GM10847 (cell line): ENCODE results near the gene TRAPPC2L.

Experiments used
- POLR2A ChIP-seq: IDR thresholded peaks from 2 replicates; pipeline ENCODE4 v1.6.1; 2011; ENCODE audit not compliant: insufficient read length; ENCODE audit errors: extremely low read depth

TRAPPC2L gene

GRCh38 chr16:88828711-88829110 lies 28.2 kb upstream of the TRAPPC2L start:
- TF ChIP-seq POLR2A = no peak

DNA sequence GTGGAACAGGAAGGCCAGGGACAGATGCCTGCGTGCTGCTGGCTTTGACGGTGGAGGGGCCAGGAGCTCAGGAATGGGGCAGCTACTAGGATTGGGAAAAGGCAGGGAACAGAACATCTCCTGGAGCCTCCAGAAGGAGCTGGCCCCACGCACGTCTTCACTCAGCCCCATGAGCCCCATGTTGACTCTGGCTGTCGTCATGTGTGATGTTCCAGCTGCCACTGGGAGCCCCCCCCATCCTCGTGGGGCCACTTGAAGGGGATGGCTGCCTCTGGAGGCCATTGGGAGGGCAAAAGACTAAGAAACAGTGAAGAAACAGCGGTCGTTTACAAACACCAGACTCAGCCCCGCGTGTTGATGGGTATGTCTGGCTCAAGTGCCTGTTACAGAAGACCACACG lies 26.7 kb upstream of the TRAPPC2L start:
- no peak for TF ChIP-seq POLR2A

GRCh38 chr16:88830783-88831182 lies 26.1 kb upstream of the TRAPPC2L start:
- no peak for TF ChIP-seq POLR2A

DNA sequence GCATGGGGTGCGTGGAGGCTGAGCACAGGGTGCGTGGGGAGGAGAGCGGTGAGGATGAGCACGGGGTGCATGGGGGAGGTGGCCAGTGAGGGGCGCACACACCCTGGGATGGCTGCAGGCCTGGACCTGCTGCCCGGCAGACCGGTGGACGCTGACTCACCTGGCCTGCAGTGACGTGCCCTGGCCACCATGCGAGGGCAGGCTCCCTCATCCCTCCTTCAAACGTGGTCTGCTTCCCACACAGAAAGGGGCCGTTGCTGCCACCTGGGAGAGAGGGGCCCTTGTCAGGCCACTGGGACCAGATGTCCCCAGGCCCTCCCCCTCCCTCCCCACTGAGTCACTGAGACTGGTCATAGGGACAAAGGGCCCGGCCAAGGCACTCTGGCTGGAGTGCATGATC lies 25.1 kb upstream of the TRAPPC2L start:
- no peak for TF ChIP-seq POLR2A

DNA sequence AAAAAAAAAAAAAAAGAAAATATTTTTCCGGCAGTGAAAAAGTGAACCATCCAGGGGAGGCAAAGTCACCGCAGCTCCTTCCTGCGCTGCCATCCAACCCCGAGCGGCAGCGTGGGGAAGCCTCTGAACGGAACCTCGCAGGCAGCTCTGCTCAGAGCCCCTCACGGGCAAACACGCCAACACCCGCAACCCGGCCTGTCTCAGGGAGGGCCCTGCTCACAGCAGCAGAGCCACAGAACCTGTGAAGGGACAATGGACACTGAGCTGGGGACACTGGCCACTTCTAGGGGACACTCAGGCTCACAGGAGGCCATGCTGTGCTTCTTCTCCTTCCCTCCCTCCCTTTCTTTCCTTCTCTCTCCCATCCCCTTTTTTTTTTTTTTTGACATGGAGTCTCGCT lies 23.8 kb upstream of the TRAPPC2L start:
- no peak for TF ChIP-seq POLR2A

- TF ChIP-seq POLR2A = no peak
Observed at GRCh38 chr16:88834670-88835069, 22.3 kb upstream of the TRAPPC2L start.

- no peak for TF ChIP-seq POLR2A
Observed at GRCh38 chr16:88835383-88835782, 21.5 kb upstream of the TRAPPC2L start.

GRCh38 chr16:88835818-88836217 lies 21.1 kb upstream of the TRAPPC2L start:
- no peak for TF ChIP-seq POLR2A

DNA sequence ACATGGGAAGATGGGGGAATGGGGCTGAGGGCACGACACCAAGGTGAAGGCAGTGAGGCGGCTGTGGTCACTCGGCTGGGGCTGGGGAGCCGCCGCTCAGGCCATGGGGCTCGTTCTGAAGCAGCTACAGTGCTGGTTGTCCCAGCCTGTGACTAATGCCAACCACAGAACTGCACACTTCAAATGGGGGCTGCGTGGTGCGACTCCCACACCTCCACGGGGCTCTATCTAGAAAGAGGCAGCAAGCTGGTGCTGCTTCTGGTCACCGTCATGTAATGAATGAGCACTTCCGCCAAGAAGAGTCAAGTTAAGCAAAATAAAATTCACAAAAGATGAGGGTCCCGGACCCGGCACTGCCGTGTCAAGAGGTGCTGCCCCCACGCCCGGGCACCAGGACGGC lies 20.1 kb upstream of the TRAPPC2L start:
- TF ChIP-seq POLR2A = no peak

DNA sequence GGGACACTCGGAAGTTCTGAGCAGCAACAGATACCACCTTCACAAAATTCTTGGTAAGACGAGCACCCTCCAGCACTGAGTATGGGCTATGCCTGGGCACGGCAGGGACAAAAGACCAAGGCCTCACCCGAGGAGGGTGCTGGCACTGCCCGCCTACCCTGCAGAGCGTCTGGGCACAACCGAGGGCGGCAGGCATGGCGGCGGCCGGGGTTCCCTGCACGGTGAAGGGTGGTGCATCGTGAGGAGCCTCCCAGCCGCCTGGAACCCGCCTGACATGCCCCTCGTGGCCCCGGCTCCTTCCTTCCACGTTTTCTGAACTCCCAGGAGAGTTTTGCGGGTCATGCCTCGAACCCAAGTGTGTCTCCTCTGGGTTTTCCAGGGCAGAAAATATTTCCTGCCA lies 19.1 kb upstream of the TRAPPC2L start:
- no peak for TF ChIP-seq POLR2A

- TF ChIP-seq POLR2A = no peak
Observed at GRCh38 chr16:88838566-88838965, 18.4 kb upstream of the TRAPPC2L start.

GRCh38 chr16:88839026-88839529 lies 17.8 kb upstream of the TRAPPC2L start:
- TF ChIP-seq POLR2A = no peak

DNA sequence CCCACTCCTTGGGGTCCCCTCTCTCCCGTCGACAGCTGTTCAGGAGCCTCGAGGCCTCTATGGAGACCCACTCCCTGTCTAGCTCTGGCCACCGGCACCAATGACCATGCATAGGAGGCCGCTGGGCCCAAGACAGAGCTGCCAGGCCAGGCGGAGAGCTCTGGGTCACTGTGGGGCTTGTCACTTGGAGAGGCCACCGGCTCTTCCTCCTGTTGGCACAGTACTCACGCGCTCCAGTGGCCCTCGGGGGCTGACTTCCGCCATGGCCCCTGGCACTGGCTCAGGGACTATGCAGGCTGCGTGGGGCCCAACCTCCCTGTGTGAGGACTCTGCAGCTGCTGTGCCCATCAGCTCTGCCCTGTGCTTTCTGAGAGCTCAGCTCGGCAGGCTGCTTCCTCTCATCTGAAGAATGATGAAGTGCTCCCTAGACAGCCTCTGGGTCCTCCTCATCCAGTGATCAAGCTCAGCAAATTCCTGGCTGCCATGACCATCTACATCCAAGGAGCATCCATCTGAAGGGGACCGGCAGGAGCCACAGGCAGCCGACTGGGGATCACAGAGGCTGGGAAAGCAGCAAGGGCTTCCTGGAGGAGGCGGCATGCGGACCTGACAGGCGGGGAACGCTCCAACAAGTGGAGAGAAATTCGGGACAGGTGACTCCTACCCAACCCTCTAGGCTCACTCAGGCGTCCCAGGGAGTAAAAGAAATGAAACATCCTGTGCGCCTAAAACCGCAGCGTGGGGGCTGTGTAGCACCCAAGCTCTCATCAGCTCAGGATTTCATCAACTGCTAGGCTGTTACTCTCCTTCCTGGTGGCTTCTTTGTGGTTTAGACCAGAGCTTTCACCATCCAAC lies 17.0 kb upstream of the TRAPPC2L start:
- TF ChIP-seq POLR2A = no peak

- TF ChIP-seq POLR2A = no peak
Observed at GRCh38 chr16:88840600-88841215, 16.2 kb upstream of the TRAPPC2L start.

DNA sequence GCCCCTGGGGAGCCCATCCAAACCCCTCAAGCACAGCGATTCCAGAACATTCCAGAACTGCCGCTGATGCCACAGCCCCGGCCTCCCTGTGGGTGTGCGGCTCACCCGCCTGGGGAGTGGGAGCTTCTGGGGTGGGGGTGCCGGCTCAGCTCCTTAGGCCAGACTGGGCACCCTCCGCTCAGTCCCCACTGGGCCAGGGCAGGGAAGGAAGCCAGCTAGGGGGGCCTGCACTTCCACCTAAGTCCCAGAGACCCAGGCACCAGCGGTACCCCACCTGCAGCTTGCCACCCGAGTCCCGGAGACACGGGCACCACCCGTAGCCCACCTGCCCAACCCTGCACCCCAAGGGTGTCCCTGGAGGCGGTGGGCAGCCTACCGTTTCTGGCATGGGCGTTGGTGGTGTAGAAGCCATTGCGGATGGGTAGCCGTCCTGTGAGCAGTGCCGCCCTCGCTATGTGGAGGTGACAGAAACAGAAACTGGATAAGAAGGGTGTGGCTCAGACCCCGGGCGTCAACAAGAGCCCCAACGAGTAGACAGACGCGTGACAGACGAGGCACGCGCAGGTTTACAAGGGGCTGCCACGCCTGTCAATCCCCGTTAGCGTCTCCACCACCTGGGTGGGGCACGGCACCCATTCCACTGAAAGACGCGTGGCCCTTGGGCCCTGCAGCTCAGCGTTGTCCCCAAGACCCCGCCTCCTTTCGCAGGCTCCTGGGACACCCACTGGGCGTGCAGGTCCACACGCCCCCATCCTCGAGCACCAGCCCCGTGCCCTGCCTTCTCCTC lies 15.2 kb upstream of the TRAPPC2L start:
- no peak for TF ChIP-seq POLR2A

DNA sequence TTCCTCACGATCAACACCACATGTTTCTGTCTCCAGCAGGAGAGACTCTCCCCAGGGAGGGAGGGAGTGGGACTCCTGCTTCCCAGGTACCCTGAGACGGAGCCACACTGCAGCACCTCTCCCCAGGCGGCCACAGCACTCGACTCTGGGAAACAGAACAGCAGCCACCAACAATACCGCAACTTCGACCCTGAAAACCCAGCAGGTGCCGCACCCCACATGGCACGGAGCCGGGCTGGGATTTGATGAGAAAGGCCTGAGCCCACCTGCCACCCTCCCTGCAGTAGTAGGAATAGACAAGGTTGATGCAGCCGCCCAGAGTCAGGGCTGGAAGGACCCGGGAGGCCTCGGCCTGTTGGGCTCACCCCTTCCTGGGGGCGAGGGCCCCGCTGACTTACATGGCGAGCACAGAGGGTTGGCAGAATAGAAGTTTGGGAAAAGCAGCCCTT lies 14.6 kb upstream of the TRAPPC2L start:
- no peak for TF ChIP-seq POLR2A

DNA sequence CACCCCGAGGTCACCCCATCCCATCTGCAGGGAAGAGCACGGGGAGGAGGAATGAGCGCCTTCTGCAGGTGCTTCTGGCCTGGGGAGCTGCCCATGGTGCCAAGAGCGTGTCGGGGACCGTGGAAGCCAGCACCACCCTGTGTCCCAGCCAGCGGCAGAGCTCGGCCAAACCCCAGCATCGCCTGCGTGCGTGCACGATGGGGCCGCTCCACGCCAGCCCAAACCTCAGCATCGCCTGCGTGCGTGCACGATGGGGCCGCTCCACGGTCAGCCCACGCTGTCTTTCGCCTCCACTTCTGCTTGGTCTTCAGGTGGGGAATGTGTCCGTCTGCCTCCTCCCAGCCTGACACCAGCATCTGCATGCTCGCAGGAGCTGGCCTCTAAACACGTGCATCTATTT lies 14.1 kb upstream of the TRAPPC2L start:
- TF ChIP-seq POLR2A = no peak
